ENCODE results near the gene DGLUCY.
"Not testable (repeated sequence)": the region's sequence is repeated elsewhere in the genome, so short reads cannot be mapped to it uniquely, and the experiment has no call there.

The DGLUCY gene

GRCh38 chr14:91095178-91095577 is 18.7 kb upstream of the DGLUCY start (continued):
- TF ChIP-seq SP2 (tag by site-specific recombination; IDR thresholded peaks at IDR 0.05) (no peak), PATZ1 (tag by site-specific recombination; IDR thresholded peaks at IDR 0.05) (no peak), ZNF202 (tag by site-specific recombination; IDR thresholded peaks at IDR 0.05; ENCODE audit: borderline replicate concordance) (no peak), GLIS1 (tag by site-specific recombination; IDR thresholded peaks at IDR 0.05) (no peak)

- POLR2A ChIA-PET: not testable (repeated sequence)
These were observed 16.2 kb upstream of the DGLUCY start for GRCh38 chr14:91097657-91098056.

DNA sequence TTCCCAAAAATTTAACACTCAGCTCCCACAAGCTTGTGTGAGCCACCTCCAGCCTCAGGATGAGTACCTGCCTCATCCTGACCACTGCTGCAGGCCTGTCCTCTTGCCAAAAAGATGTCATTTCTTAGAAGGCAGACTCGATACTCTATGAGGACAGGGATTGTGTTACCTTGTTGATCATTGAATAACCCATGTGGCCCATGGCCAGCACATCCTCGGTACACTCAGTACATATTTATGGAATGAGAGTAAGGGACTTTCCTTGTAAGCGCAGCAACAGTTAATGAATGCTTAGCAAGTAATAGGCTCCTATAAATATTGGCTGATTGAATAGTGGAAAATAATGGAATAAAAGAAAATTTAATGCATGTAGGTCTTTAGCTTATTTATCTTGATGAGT is 15.3 kb upstream of the DGLUCY start:
- H3K36me3 ChIP-seq (ENCODE audit: control insufficient read depth in 2 of 2, insufficient read depth in 1 of 2, low read length in 2 of 2): no peaks in the 10 kb centered on the region
- H3K4me3 ChIP-seq (ENCODE audit: low read depth, low read length): no peak overlapping the region
- CTCF ChIA-PET: interaction anchor here (0.6 to 2.1 kb wide), 3 partner anchors 11 to 659 kb away, joined by 3 to 8 read pairs (median 7); no protein-coding TSS in a partner anchor
- H3K27ac ChIP-seq (ENCODE audit: extremely low read depth, low read depth, low read length): no peak overlapping the region
- no peaks in the 10 kb centered on the region for H3K9me3 ChIP-seq (ENCODE audit: control insufficient read depth, insufficient read depth, low read depth, low read length)
- no peaks in the 10 kb centered on the region for H3K4me1 ChIP-seq (ENCODE audit: control insufficient read depth, insufficient read depth, low read length)
- POLR2A ChIA-PET: no interaction called here
- TF ChIP-seq YY2 (tag by site-specific recombination; IDR thresholded peaks at IDR 0.05): no peak
- TF ChIP-seq HOXC10 (CRISPR knock-in tag; IDR thresholded peaks at IDR 0.05): no peak
- TF ChIP-seq ZNF398 (tag by site-specific recombination; IDR thresholded peaks at IDR 0.05): no peak
- TF ChIP-seq ZNF175 (tag by site-specific recombination; IDR thresholded peaks at IDR 0.05): no peak
- TF ChIP-seq, protein P1, sequence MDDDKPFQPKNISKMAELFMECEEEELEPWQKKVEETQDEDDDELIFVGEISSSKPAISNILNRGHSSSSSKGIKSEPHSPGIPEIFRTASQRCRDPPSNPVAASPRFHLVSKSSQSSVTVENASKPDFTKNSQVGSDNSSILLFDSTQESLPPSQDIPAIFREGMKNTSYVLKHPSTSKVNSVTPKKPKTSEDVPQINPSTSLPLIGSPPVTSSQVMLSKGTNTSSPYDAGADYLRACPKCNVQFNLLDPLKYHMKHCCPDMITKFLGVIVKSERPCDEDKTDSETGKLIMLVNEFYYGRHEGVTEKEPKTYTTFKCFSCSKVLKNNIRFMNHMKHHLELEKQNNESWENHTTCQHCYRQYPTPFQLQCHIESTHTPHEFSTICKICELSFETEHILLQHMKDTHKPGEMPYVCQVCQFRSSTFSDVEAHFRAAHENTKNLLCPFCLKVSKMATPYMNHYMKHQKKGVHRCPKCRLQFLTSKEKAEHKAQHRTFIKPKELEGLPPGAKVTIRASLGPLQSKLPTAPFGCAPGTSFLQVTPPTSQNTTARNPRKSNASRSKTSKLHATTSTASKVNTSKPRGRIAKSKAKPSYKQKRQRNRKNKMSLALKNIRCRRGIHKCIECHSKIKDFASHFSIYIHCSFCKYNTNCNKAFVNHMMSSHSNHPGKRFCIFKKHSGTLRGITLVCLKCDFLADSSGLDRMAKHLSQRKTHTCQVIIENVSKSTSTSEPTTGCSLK (tag by site-specific recombination; IDR thresholded peaks at IDR 0.05): no peak
- no peak for TF ChIP-seq ZNF274 (IDR thresholded peaks at IDR 0.05; ENCODE audit: low read length)
- no peak for TF ChIP-seq ZNF274 (tag by site-specific recombination; IDR thresholded peaks at IDR 0.05; ENCODE audit: borderline replicate concordance)
- no peak for TF ChIP-seq ZNF548 (tag by site-specific recombination; IDR thresholded peaks at IDR 0.05)
- TF ChIP-seq, protein P2, sequence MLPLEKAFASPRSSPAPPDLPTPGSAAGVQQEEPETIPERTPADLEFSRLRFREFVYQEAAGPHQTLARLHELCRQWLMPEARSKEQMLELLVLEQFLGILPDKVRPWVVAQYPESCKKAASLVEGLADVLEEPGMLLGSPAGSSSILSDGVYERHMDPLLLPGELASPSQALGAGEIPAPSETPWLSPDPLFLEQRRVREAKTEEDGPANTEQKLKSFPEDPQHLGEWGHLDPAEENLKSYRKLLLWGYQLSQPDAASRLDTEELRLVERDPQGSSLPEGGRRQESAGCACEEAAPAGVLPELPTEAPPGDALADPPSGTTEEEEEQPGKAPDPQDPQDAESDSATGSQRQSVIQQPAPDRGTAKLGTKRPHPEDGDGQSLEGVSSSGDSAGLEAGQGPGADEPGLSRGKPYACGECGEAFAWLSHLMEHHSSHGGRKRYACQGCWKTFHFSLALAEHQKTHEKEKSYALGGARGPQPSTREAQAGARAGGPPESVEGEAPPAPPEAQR (tag by site-specific recombination; IDR thresholded peaks at IDR 0.05): no peak
- TF ChIP-seq ZNF10 (tag by site-specific recombination; IDR thresholded peaks at IDR 0.05): no peak
- TF ChIP-seq ZNF521 (tag by site-specific recombination; IDR thresholded peaks at IDR 0.05): no peak
- TF ChIP-seq ZNF354C (tag by site-specific recombination; IDR thresholded peaks at IDR 0.05; ENCODE audit: borderline replicate concordance, low read depth): no peak
- TF ChIP-seq ZNF2 (tag by site-specific recombination; IDR thresholded peaks at IDR 0.05): no peak
- TF ChIP-seq GFI1B (tag by site-specific recombination; IDR thresholded peaks at IDR 0.05): no peak
- no peak for TF ChIP-seq ZNF211 (tag by site-specific recombination; IDR thresholded peaks at IDR 0.05; ENCODE audit: low read depth)
- no peak for TF ChIP-seq ZNF624 (tag by site-specific recombination; IDR thresholded peaks at IDR 0.05)
- no peak for TF ChIP-seq HOXA7 (CRISPR knock-in tag; IDR thresholded peaks at IDR 0.05; ENCODE audit: borderline replicate concordance)
- no peak for TF ChIP-seq ZNF473 (tag by site-specific recombination; IDR thresholded peaks at IDR 0.05)

More at GRCh38 chr14:91097657-91098056, 16.2 kb upstream of the DGLUCY start:
- CTCF ChIA-PET: interaction anchor here (0.6 to 2.1 kb wide), 2 partner anchors 32 to 42 kb away, joined by 3 to 7 read pairs; no protein-coding TSS in a partner anchor
- not testable (repeated sequence) for H3K36me3 ChIP-seq (ENCODE audit: control insufficient read depth in 2 of 2, insufficient read depth in 1 of 2, low read length in 2 of 2); H3K27ac ChIP-seq (ENCODE audit: extremely low read depth, low read depth, low read length); H3K4me1 ChIP-seq (ENCODE audit: control insufficient read depth, insufficient read depth, low read length); H3K4me3 ChIP-seq (ENCODE audit: low read depth, low read length); H3K9me3 ChIP-seq (ENCODE audit: control insufficient read depth, insufficient read depth, low read depth, low read length)
